Measurements from ENCODE around the gene CTNNA1.

The CTNNA1 gene

GRCh38 chr5:138869763-138870500, 116.7 kb downstream of the CTNNA1 start:
- no peak for DNase-seq

- DNase-seq: no peak
These were observed 117.4 kb downstream of the CTNNA1 start for GRCh38 chr5:138870611-138871010.

GRCh38 chr5:138872841-138873465, 119.7 kb downstream of the CTNNA1 start:
- DNase-seq: no peak

- no peak for DNase-seq
These were observed 120.4 kb downstream of the CTNNA1 start for GRCh38 chr5:138873466-138874221.

- no peak for DNase-seq
These were observed 121.0 kb downstream of the CTNNA1 start for GRCh38 chr5:138874241-138874640.

- no peak for DNase-seq
These were observed 121.7 kb downstream of the CTNNA1 start, which contains the start of gene LRRTM2 for GRCh38 chr5:138874771-138875551. TSS of gene LRRTM2 (minus strand) at chr5:138875335. CDS start at chr5:138874911, 424 bp downstream.

- no peak for DNase-seq
These were observed 122.3 kb downstream of the CTNNA1 start for GRCh38 chr5:138875552-138875875.

GRCh38 chr5:138875946-138876345, 122.7 kb downstream of the CTNNA1 start:
- DNase-seq: no peak

GRCh38 chr5:138876811-138877210, 123.6 kb downstream of the CTNNA1 start:
- DNase-seq: no peak

- no peak for DNase-seq
These were observed 125.4 kb downstream of the CTNNA1 start for GRCh38 chr5:138878437-138879235.

- DNase-seq: no peak
These were observed 130.0 kb downstream of the CTNNA1 start for GRCh38 chr5:138883211-138883610.

GRCh38 chr5:138884094-138884493, 130.9 kb downstream of the CTNNA1 start:
- no peak for DNase-seq

- no peak for DNase-seq
These were observed 131.3 kb downstream of the CTNNA1 start for GRCh38 chr5:138884554-138884953.

- no peak for DNase-seq
These were observed 136.8 kb downstream of the CTNNA1 start for GRCh38 chr5:138889994-138890393.

GRCh38 chr5:138890644-138891043, 137.4 kb downstream of the CTNNA1 start:
- no peak for DNase-seq

GRCh38 chr5:138895918-138896317, 142.7 kb downstream of the CTNNA1 start:
- no peak for DNase-seq

- DNase-seq: no peak
These were observed 145.1 kb downstream of the CTNNA1 start for GRCh38 chr5:138898299-138898698.

GRCh38 chr5:138898742-138899141, 145.5 kb downstream of the CTNNA1 start:
- DNase-seq: no peak

GRCh38 chr5:138900281-138900965, 147.2 kb downstream of the CTNNA1 start:
- no peak for DNase-seq

- no peak for DNase-seq
These were observed 148.5 kb downstream of the CTNNA1 start for GRCh38 chr5:138901716-138902115.

GRCh38 chr5:138903130-138903775, 150.0 kb downstream of the CTNNA1 start:
- no peak for DNase-seq
